GM21515 (cell line): ENCODE measurements around the gene TACC2.
"Not testable (repeated sequence)": the region's sequence is repeated elsewhere in the genome, so short reads cannot be mapped to it uniquely, and the experiment has no call there.

Experiments used
- ATAC-seq: cut with Tn5 transposase; IDR thresholded peaks from one replicate; pipeline ENCODE4 v1.9.1; 2021; ENCODE audit not compliant: unreplicated experiment

The TACC2 gene

GRCh38 chr10:122186816-122187810, 198.2 kb downstream of the TACC2 start:
- ATAC-seq, result no peak

GRCh38 chr10:122188706-122189105, 199.7 kb downstream of the TACC2 start:
- no peak for ATAC-seq

- ATAC-seq, result no peak
Measured at GRCh38 chr10:122189185-122189584, 200.2 kb downstream of the TACC2 start.

GRCh38 chr10:122190176-122190943, 201.4 kb downstream of the TACC2 start:
- ATAC-seq, result no peak

- no peak for ATAC-seq
Measured at GRCh38 chr10:122191936-122192541, 203.1 kb downstream of the TACC2 start.

- ATAC-seq, result no peak
Measured at GRCh38 chr10:122194251-122194650, 205.3 kb downstream of the TACC2 start.

- no peak for ATAC-seq
Measured at GRCh38 chr10:122196218-122196617, 207.3 kb downstream of the TACC2 start.

- no peak for ATAC-seq
Measured at GRCh38 chr10:122197611-122198222, 208.8 kb downstream of the TACC2 start.

- ATAC-seq, result no peak
Measured at GRCh38 chr10:122198631-122199030, 209.7 kb downstream of the TACC2 start.

- no peak for ATAC-seq
Measured at GRCh38 chr10:122199070-122199469, 210.1 kb downstream of the TACC2 start.

- ATAC-seq, result no peak
Measured at GRCh38 chr10:122199689-122200088, 210.7 kb downstream of the TACC2 start.

- no peak for ATAC-seq
Measured at GRCh38 chr10:122201401-122201800, 212.4 kb downstream of the TACC2 start.

- ATAC-seq, result not testable (repeated sequence)
Measured at GRCh38 chr10:122203180-122203579, 214.2 kb downstream of the TACC2 start.

GRCh38 chr10:122204691-122205489, 215.9 kb downstream of the TACC2 start:
- ATAC-seq, result no peak

- ATAC-seq, result no peak
Measured at GRCh38 chr10:122206471-122207065, 217.6 kb downstream of the TACC2 start.

GRCh38 chr10:122207163-122207562, 218.2 kb downstream of the TACC2 start:
- ATAC-seq, result no peak

- no peak for ATAC-seq
Measured at GRCh38 chr10:122207596-122207995, 218.6 kb downstream of the TACC2 start.

- ATAC-seq, result no peak
Measured at GRCh38 chr10:122208571-122209430, 219.8 kb downstream of the TACC2 start.
